HG02623 (cell line): ENCODE measurements around the gene GEMIN7.

Source experiments
- ATAC-seq: cut with Tn5 transposase; IDR thresholded peaks from one replicate; pipeline ENCODE4 v1.9.1; 2021; ENCODE audit warnings: moderate library complexity; ENCODE audit not compliant: unreplicated experiment

GEMIN7 gene

DNA sequence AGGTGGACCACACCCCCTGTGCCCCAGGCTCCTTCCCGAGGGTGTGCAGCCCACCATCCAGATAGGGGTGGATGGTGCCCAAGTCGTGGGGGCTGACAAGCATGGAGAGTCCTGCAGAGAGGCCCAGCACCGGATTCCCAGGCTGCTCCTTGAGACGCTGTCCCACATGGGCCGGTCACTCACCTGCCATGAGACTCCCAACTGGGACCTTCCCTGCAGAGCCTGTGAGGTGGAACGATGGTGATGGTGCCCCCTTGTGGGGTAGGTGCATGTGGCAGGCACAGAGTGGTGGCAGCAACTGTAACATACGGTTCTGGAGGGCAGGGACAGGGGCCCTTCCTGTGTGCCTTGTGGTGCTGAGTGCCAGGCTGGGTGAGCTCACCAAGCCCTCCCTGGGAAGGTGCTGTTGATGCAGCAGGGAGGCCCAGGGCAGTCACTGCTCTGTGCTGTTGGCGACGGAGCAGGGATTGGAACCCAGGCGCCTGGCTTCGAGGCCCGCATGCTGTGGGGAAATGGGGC, 47.0 kb downstream of the GEMIN7 start:
- ATAC-seq, result no peak

DNA sequence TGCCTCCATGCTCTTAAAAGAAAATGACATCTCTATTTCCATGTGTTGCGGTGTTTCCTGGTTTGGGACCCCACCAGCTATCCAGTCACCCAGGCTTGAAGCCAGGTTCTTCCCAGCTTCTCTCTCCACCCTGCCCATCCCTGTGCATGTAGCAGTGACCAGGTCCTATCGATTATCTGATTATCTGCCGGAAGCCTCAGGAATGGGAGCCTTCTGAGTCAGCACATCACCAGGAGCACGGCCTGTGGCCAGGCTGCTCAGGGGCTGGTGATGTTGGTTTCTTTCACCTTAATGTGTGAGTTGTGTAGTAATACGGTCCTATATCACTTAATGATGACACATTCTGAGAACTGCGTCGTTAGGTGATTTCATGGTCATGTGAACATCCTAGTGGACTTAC, 47.6 kb downstream of the GEMIN7 start:
- no peak for ATAC-seq

DNA sequence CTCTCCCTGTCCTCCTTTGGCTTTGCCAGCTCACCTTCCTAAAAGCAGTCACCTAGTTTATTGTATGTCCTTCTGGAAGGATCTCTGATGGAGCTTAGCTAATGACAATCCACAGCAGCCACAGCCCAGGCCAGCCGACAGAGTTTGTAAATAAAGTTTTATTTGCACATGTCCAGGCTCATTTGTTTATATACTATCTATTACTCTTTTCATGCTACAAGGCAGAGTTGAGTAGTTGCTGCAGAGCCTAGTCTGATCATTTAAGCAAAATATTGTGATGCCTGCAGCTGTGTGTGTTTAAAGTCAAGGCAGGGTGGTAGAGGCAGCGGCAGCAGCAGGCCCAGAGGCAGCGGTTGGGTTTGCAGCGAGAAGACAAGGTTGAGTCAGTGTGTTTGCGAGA, 49.1 kb downstream of the GEMIN7 start:
- no peak for ATAC-seq

DNA sequence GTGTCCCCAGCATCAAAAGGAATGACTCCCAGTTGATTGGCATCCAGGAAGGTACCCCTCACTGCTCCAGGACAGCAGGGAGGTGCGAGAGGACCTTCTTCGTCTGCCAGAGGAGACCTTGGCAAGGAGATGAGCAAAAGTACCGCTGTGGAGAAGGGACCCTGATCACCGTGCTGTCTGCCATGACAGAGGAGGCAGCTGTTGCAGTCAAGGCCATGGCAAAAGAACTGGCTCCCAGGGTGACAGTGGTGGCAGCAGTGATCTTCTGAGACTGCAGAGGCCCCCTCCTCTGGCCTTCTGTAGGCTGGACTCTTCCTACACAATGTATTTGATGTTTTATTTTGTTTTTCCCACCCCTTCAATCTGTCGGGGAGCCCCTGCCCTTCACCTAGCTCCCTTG, 49.7 kb downstream of the GEMIN7 start:
- ATAC-seq, result no peak

DNA sequence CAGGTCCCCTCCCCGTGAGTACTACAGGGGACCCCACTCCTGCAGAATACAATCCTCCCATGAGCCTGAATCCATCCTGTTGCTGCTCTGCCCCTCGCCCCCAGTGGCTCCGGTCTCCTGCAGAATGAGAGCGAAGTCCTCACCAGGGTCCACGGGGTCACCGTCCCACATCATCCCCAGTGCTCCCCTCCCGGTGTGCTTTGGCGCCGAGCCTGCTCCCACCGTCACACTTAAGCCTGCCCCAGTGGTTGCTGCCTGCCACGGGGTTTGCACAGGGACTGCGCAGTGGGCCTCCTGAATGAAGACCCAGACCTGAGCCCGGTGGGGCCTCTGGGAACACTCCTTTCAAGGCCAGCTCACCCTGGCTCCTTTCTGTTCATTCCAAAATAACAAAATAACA, 51.2 kb downstream of the GEMIN7 start:
- ATAC-seq, result no peak

DNA sequence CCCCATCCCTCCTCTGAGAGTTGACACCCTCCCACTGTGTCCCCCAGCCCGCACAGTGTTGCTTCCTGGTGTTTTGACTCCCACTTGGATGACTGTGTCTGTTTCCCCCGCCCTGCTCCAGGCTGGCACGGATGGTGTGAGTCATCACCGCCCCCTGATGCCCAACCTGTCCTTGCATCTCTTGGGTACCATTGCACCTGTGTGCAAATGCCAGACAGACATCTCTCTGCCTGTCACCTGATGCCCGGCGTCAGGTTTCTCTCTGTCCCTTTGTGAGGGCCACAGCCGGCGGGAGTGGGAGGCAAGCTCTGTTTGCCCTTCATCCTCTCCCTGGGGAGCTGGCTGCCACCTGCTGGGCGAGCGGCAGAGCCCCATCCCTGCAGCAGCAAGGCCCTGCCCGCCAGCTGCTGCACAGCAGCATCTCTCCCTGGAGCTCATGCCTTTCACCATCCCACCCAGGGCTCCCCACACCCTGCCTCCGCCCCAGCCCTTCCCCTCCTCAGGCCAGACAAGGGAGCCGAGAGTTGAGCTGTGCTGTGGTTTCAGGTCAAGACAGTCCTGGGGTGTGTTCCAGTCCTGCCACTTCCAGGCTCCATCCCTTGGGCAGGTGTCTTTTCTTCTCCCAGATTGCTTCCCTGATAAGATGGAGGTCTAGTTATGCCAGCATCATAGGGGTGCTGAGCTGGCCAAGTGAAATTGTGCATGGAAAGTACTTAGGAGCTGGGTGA, 52.0 kb downstream of the GEMIN7 start:
- no peak for ATAC-seq

DNA sequence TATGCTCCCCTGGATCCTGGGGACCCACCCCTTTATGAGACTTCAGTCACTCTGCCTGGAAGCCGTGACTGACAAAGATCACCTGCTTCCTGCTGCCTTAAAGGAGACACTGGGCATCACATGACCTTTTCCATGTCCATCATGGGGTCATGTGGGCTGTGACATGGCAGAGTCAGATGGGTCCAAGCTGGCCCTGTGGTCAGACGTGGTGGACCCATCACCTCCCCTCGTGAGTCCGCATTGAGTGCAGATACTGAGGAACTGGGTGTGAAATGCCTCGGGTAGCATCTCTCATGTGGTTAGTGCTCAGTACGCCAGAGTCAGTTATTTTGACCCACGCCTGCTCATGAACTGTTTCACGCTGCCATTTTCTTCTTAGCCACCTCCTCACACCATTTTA, 54.6 kb downstream of the GEMIN7 start:
- ATAC-seq, result no peak

DNA sequence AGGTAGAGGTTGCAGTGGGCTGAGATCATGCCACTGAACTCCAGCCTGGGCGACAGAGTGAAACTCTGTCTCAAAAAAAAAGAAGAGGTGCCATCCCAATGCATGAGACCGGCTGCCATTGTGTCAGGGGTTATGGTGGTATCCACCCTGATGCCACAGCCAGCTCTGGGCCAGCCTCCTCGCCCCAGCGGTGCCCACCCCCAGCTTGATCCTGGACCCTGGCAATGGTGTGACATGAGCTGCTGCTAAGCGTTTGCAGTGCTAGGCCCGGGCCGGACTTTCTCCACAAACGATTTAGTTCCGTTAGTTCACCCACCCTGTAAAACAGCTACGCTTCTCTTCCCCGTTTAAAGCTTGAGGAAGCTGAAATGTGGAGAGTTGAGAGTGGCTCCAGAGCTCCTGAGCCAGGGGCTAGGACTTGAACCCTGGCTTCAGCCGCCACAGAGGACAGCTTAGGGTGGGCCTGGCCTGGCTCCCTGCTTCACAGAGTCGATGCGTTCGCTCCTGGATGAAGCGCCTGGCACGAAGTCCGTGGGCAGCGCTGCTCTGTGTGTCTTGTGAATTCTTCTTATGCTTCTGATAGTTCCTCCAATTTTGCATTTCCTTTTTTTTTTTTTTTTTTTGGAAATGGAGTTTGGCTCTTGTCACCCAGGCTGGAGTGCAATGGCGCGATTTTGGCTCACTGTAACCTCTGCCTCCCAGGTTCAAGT, 56.3 kb downstream of the GEMIN7 start:
- ATAC-seq, result no peak

DNA sequence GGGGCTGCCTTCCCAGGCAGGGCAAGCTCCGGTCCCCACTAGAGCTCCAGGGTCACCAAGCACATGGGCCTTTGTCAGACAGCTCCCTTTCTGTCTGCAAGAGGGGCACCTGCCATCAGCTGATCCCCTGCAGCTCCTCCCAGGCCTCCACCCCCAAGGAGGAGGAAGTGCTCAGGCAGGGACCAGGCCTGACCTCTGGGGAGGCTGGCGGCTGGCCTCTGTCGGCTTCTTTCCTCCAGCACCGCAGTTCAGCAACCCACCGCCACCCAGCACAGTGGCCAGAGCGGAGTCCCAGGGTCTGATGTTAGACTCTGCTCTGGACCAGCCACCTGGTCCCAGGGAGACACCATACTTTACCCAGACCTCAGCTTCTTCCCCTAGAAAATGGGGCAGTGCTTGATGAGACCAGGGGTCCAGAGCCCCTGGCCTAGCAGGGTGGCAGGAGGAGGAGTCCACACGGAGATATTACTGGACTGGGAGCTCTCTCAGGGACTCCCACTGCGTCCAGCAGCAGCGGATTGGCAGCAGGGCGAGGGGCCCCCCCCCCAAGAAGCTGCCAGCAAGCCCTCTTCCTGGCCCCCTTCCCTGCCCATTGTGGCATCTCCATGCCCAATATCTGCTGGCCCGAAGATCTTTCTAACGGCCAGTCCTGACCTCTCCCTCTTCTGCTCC, 57.6 kb downstream of the GEMIN7 start:
- no peak for ATAC-seq

DNA sequence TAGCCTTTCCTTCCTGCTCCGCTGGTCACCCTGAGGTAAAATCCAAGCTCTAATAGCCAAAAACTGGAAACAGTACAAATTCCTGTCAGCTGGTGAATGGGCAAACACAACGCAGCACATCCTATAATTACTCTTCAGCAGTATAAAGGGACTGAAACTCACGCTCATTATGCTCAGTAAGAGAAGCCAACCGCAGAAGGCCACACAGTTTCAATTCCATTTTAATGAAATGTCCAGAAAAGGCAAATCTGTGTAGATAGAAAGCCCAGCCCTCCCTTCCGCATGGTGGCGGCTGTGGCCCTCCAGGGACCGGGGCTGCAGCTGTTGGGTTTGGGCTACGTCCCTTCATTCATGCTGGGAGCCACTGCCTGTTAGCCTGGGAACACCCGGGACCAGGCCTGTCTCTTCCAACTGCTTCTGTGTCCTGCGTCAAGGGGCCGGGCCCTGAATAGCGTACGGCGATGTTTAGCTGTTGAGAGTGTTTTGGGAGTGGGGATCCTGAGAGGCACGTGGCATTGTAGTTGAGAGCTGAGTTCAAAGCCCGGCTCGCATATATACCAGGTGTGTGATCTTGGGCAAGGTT, 58.2 kb downstream of the GEMIN7 start:
- ATAC-seq, result peak; percentile 63

DNA sequence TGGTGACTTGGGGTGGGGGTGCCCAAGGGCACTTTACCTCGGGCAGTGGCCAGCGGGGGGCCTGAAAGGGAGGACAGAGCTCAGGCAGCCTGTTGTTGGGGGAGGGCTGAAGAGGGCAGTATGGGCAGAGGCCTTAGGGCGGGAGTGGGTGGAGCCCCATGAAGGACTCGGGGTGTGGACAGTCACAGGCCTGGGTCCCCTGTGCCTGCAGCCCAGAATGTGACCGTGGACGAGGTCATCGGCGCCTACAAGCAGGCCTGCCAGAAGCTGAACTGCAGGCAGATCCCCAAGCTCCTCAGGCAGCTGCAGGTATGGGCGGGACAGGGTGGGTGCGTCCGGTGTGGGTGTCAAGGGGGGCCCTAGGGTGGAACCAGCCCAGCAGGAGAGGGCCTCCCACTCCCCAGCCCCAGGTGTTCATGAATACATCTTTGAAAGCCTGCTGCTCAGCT, 59.3 kb downstream of the GEMIN7 start:
- no peak for ATAC-seq

DNA sequence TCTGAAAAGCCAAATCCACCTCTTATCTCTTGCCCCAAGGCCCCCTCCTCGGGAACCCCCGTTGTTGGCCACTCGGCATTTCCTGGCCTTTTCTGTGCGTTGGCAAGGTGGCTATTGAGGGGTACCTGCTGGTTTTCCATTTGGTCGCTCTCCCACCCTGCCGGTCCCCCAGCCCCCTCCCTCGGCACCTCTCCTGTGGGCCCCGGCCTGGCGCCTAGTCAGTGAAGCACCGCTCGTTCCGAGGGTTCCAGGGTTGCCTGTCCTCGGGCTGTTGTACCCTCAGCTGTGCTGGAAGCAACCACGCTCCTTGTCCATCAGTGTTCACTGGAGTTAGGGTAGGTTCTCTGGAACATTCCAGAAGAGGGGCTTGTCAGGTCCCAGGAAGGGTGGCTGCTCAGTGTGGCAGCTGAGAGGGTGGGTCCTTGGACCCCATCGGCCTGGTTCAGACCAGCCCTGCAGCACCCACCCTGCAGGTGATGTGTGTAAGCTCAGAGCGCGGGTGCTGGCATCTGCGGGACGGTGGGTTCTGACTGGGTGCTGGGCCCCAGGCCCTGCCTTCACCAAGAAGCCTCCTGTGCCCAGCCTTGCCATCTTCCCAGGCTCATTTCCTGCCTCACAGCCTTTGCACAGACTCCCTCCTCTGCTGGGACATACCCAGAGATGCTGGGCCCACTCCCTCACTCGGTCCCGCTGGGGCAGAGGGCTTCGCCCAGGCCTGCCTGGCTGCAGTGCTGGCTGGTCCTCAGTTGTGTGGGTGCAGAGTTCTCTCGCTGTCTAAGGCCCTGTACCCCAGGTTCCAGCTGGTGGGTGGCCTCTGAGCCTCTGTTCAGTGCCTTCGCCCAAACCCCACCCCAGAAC, 60.5 kb downstream of the GEMIN7 start:
- ATAC-seq, result no peak

DNA sequence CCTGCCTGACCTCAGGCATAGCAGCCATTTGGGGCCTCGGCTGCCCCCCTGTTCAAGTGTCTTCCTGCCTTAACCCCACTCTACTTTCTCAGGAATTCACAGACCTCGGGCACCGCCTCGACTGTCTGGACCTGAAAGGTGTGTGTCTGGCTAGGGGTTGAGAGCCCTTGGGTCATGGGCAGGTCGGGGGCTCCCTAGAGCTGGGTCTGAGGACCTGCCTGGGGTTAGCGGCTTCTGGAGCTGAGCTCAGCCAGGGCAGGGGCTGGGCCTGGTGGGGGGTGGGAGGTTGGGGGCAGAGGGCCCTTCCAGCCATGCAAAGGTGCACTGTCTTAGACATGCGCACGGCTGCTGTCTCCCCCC, 61.1 kb downstream of the GEMIN7 start:
- ATAC-seq, result no peak

DNA sequence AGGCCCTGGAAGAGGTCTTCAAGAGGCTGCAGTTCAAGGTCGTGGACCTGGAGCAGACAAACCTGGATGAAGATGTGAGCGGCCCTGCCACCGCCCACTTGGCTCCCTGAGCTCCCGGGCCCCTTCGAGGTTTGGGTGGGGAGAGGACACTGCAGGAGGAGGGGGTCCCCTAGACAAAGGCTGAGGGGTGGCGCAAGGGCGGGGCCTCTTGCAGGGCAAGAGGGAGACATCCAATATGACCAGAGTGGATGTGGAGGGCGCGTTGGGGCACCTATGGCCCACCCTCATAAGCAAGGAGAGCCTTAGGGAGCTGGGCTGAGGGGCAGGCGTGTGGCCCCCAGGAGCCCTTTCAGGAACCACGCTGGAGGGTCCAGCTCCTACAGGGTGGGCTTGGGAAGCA, 61.5 kb downstream of the GEMIN7 start:
- no peak for ATAC-seq
